ENCODE data around the gene ZNF592. TPM values are rescaled to one million over a fixed set of nuclear protein-coding genes. Genes with fewer than 3 reads are reported as not detected.

Gene ZNF592
- total and polyA plus RNA-seq, 9 of the 15 experiments (the other 6 are each of a cell fraction or from before 2014, with no cell fraction given) = 0.88 to 23.8 (median 7.4) TPM

- peak in 1 of 2 experiments; percentile 33; a peak in 1 of 4 replicates for TF ChIP-seq MNT (conservative IDR thresholded peaks at IDR 0.05)
- TF ChIP-seq NUFIP1 (IDR thresholded peaks at IDR 0.05; ENCODE audit: partially characterized antibody) = no peak
- TF ChIP-seq, protein P1, sequence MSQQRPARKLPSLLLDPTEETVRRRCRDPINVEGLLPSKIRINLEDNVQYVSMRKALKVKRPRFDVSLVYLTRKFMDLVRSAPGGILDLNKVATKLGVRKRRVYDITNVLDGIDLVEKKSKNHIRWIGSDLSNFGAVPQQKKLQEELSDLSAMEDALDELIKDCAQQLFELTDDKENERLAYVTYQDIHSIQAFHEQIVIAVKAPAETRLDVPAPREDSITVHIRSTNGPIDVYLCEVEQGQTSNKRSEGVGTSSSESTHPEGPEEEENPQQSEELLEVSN (IDR thresholded peaks at IDR 0.05; ENCODE audit: borderline replicate concordance in 1 of 2, extremely low read depth in 1 of 2, insufficient read depth in 1 of 2, insufficient read length in 1 of 2, low read depth in 1 of 2, low read length in 1 of 2, poor library complexity in 1 of 2, severe bottlenecking in 1 of 2) = peak in 1 of 2 experiments; percentile 19
- TF ChIP-seq SMAD2 (IDR thresholded peaks at IDR 0.05; ENCODE audit: low read depth, low read length) = no peak
- TF ChIP-seq BDP1 (IDR thresholded peaks at IDR 0.05; ENCODE audit: insufficient read depth, insufficient read length) = no peak
- TF ChIP-seq RFX1 (IDR thresholded peaks at IDR 0.05) = peak; percentile 89
- TF ChIP-seq KLF10 (CRISPR knock-in tag; IDR thresholded peaks at IDR 0.05) = no peak
- TF ChIP-seq POLR2A (conservative IDR thresholded peaks at IDR 0.05) = no peak
- TF ChIP-seq L3MBTL2 (IDR thresholded peaks at IDR 0.05) = peak; percentile 46; the same call in 1 of the 2 replicates
- TF ChIP-seq MIER1 (IDR thresholded peaks at IDR 0.05; ENCODE audit: low read depth) = no peak
- no peak for TF ChIP-seq ZNF324 (CRISPR knock-in tag; IDR thresholded peaks at IDR 0.05)
- no peak for TF ChIP-seq ZNF830 (CRISPR knock-in tag; IDR thresholded peaks at IDR 0.05)
- TF ChIP-seq, protein P2, sequence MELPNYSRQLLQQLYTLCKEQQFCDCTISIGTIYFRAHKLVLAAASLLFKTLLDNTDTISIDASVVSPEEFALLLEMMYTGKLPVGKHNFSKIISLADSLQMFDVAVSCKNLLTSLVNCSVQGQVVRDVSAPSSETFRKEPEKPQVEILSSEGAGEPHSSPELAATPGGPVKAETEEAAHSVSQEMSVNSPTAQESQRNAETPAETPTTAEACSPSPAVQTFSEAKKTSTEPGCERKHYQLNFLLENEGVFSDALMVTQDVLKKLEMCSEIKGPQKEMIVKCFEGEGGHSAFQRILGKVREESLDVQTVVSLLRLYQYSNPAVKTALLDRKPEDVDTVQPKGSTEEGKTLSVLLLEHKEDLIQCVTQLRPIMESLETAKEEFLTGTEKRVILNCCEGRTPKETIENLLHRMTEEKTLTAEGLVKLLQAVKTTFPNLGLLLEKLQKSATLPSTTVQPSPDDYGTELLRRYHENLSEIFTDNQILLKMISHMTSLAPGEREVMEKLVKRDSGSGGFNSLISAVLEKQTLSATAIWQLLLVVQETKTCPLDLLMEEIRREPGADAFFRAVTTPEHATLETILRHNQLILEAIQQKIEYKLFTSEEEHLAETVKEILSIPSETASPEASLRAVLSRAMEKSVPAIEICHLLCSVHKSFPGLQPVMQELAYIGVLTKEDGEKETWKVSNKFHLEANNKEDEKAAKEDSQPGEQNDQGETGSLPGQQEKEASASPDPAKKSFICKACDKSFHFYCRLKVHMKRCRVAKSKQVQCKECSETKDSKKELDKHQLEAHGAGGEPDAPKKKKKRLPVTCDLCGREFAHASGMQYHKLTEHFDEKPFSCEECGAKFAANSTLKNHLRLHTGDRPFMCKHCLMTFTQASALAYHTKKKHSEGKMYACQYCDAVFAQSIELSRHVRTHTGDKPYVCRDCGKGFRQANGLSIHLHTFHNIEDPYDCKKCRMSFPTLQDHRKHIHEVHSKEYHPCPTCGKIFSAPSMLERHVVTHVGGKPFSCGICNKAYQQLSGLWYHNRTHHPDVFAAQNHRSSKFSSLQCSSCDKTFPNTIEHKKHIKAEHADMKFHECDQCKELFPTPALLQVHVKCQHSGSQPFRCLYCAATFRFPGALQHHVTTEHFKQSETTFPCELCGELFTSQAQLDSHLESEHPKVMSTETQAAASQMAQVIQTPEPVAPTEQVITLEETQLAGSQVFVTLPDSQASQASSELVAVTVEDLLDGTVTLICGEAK (IDR thresholded peaks at IDR 0.05) = 0 out of 2 replicates have a peak, but pooled peaks have one; percentile 18
- TF ChIP-seq, protein P2 (CRISPR knock-in tag; IDR thresholded peaks at IDR 0.05) = no peak
These were observed 70.1 kb downstream of the ZNF592 start (continued) for GRCh38 chr15:84818261-84819131.

All from K562 (cell line).